Uterus (tissue), 4 donors: ENCODE measurements around the gene QSOX1. TPM values are rescaled to one million over a fixed set of nuclear protein-coding genes. Genes with fewer than 3 reads are reported as not detected.

ENCODE experiments used
- DNase-seq, 2 donors: peaks; one replicate each; pipeline ENCODE4 v3.0.0-alpha.2; 2019 to 2020
- H3K27ac ChIP-seq, 2 donors: fragments of 200-600 bp; sonication (generic); 1 replicate in 1 of 2; 2 replicates in 1 of 2; pipeline ENCODE4 v1.5.1; 2016 to 2018
- H3K27me3 ChIP-seq, 2 donors: fragments of 200-600 bp; sonication (generic); one replicate each; pipeline ENCODE4 v1.5.1; 2018 to 2019; ENCODE audit warnings: control low read depth in 1 of 2
- H3K36me3 ChIP-seq, 2 donors: fragments of 200-600 bp; sonication (generic); one replicate each; pipeline ENCODE4 v1.5.1; 2019; ENCODE audit warnings: control low read depth in 1 of 2
- H3K4me1 ChIP-seq, 2 donors: fragments of 200-600 bp; sonication (generic); one replicate each; pipeline ENCODE4 v1.5.1; 2018 to 2019; ENCODE audit warnings: control low read depth in 1 of 2
- H3K4me3 ChIP-seq, 2 donors: fragments of 200-600 bp; sonication (generic); 1 replicate in 1 of 2; 2 replicates in 1 of 2; pipeline ENCODE4 v1.5.1; 2018 to 2019; ENCODE audit warnings: mild to moderate bottlenecking in 1 of 2
- H3K9me3 ChIP-seq, 2 donors: fragments of 200-600 bp; sonication (generic); one replicate each; pipeline ENCODE4 v1.5.1; 2019; ENCODE audit warnings: control low read depth in 1 of 2
- CTCF ChIP-seq, 4 experiments: fragments of 200-600 bp in 2 of 4; fragments of 450-650 bp in 2 of 4; sonication (generic) in 2 of 4; IDR thresholded peaks; one replicate each; pipeline ENCODE4 v1.5.1; 2016 to 2019; ENCODE audit warnings: antibody characterized with exemption in 4 of 4, mild to moderate bottlenecking in 2 of 4, moderate library complexity in 1 of 4
- POLR2A ChIP-seq, 2 donors: fragments of 450-650 bp; IDR thresholded peaks; one replicate each; pipeline ENCODE4 v1.6.1; 2016; ENCODE audit warnings: antibody characterized with exemption in 2 of 2, mild to moderate bottlenecking in 1 of 2, moderate library complexity in 1 of 2
- intact Hi-C: fragments of 100-400 bp; cut with DNase I; formaldehyde crosslinking; loops from one replicate; pipeline ENCODE4 v1.15.1; 2023; ENCODE audit warnings: low total_unique reads
- total RNA-seq, 4 donors: library from RNA; depleted of rRNA in 3 of 4; stranded (reverse); fragments of >200 nt in 3 of 4; gene quantifications; one replicate each; pipeline versions ENCODE4 v1.1.0 to v1.2.4, GENCODE V29; 2014 to 2023
- donor health status: DM: yes; HTN: yes; CAD: no.

Gene QSOX1
- total RNA-seq, 4 donors from 2014 or later = 18.2 to 96.8 (median 57.7) TPM

DNA sequence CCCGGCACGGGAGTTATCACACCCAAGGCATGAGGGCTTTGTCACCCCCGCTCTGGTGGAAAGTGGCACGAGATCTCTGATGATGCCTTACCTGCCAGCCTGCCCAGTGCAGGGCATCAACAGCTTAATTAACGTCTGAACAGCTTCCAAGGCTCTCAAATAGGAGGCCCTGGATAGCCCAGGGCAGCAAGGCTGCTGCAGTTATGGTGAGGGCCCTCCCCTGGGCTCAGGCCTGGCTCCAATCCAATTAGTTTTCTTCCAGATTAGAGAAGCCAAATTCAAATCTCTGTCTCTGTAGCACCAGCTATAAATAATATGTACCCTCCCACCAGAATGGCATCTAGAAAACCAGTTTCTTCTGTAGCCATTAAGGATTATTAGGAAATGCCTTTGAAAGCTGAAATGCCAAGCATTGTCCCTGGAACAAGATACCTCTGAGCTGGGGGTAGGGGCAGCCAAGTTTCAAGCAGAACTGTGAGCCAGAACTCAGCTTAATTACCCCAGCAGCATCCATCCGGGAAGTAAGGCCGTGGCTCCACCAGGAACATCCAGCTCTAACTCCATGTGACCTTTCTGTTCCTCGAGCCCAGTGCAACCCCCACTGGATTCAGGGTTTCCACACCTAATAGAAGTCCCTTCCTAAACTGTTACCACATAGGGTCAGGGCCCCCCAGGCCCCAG, 12.5 kb downstream of the QSOX1 start:
- H3K4me1 ChIP-seq = peaks cover 0 to 10% of the 10 kb centered on the region in 2 donors
- DNase-seq = peak in 1 of 2 donors; percentile 43
- peak overlapping the region; percentile 10 to 55 for H3K27ac ChIP-seq

DNA sequence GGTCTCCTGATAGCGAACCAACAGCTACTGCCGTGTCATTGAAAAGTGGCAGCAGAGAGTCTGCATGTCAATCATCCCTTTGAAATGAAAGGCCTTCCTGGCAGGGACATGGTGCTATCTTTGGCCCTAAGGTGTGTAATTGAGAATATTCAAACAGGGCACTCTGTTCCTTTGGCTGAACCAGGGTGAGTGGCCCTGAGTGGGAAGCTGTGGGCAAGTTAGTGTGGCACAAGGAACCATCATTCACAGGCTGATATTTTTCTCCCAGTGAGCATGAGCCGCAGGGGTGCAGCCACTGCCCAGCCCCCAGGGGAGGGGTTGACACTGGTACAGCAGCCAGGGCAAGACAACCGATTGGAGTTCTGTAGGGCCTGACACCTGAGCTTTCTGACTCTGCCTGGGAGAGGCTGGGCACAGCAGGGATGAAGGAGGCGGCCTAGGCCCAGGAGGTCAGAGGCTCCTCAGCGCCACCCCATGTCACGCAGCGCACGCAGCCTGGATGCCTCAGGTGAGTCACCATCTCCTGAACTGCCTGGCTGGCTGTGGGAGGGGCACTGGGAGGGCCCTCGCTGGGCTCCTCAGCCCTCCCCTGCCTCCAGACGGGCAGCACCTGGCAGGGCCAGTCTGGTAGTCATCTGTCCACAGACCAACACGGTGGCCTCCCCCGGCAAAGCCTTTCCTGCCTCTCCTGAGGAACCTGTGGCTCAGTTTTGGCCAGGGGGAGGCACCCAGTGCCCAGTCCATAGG, 13.2 kb downstream of the QSOX1 start:
- peaks cover 0 to 10% of the 10 kb centered on the region in 2 donors for H3K4me1 ChIP-seq
- H3K36me3 ChIP-seq = no peaks in the 10 kb centered on the region
- TF ChIP-seq POLR2A (IDR thresholded peaks at IDR 0.05) = no peak
- no peak for TF ChIP-seq CTCF (IDR thresholded peaks at IDR 0.05)
- intact Hi-C loops = no loop called here
- peak in 1 of 2 donors; percentile 13 for DNase-seq
- H3K9me3 ChIP-seq = no peaks in the 10 kb centered on the region
- no peak overlapping the region for H3K4me3 ChIP-seq
- no peaks in the 10 kb centered on the region for H3K27me3 ChIP-seq
- H3K27ac ChIP-seq = peak overlapping the region in 1 of 2 donors; percentile 18

More for the DNA sequence above, 12.5 kb downstream of the QSOX1 start:
- H3K27me3 ChIP-seq = no peaks in the 10 kb centered on the region
- intact Hi-C loops = no loop called here
- H3K4me3 ChIP-seq = no peak overlapping the region
- TF ChIP-seq CTCF (IDR thresholded peaks at IDR 0.05) = no peak
- no peak for TF ChIP-seq POLR2A (IDR thresholded peaks at IDR 0.05)
- H3K36me3 ChIP-seq = no peaks in the 10 kb centered on the region
- H3K9me3 ChIP-seq = no peaks in the 10 kb centered on the region

DNA sequence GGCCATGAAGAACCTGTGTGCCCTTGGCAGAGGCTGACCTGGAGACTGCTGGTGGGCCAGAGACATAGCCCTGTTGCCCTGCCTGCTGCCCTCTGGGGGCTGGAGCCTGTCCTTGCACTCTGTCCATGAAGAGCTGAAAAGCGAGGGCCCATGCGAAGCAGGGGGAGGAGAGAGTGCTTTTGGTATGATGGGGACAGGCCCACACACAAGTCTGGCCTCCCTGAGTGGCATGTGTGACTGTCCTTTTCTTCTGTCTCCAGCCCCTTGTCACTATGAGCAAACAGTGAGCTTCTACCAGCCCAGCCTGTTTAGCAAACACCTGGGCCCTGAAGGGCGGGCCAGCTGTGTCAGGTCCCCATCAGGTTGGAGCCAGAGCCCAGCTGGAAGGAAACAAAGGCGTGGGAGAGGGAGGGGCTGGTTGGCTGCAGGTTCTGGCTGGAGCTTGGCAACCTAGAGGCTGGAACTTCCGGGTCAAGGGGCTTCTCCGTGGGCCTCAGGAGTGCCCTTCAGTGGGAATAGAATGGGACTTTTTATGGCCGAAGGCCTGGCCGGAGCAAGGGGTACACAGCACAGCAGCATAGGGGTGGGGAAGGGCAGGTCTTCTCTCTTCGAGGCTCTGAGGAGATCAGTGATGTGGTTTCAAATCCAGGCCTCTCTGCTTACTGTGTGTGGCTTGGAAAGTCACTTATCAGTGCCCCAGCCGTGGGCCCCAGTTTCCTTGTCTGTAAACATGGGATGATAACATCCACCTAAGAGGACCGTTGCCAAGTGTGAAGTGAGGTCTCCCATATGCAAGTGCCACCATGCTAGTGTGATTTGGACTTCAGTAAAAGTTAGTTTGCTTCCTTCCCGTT, 14.3 kb downstream of the QSOX1 start:
- intact Hi-C loops = no loop called here
- H3K36me3 ChIP-seq = no peaks in the 10 kb centered on the region
- H3K27me3 ChIP-seq = no peaks in the 10 kb centered on the region
- DNase-seq = peak in 1 of 2 donors; percentile 13
- no peak overlapping the region for H3K27ac ChIP-seq
- H3K4me1 ChIP-seq = peaks cover 0 to 10% of the 10 kb centered on the region in 2 donors
- TF ChIP-seq POLR2A (IDR thresholded peaks at IDR 0.05) (no peak), CTCF (IDR thresholded peaks at IDR 0.05) (no peak)
- H3K9me3 ChIP-seq = no peaks in the 10 kb centered on the region
- H3K4me3 ChIP-seq = no peak overlapping the region

DNA sequence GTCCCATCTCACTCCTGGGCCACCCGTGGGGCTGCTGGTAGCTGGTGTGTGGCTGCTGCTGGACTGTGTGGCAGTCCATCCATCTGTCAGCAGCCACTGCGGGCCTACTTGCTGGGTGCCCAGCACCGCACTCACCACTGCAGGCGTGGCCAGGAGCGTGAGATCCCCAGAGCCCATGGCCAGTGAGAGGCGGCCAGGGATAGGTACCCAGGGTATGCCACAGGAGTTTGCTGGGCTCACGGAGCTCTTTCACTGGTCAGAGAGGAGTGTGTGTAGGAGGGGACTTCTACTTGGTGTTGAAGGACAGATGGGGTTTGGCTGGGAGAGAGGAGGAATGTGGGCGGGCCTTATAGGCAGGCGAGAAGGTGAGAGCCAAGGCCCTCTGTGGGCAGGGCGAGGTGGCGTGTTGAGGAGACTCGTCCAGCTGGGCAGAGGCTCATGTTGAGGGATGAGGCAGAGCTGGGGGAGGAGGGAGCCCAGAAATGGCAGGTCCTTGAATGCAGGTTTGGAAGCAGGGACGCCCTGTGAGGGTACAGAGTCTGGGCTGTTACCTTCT, 15.0 kb downstream of the QSOX1 start:
- intact Hi-C loops = no loop called here
- DNase-seq = no peak
- TF ChIP-seq POLR2A (IDR thresholded peaks at IDR 0.05) (no peak), CTCF (IDR thresholded peaks at IDR 0.05) (no peak)
- Histone ChIP-seq H3K4me1 (peaks cover 0 to 15% of the 10 kb centered on the region in 2 donors), H3K27ac (no peak overlapping the region), H3K9me3 (no peaks in the 10 kb centered on the region), H3K27me3 (no peaks in the 10 kb centered on the region), H3K36me3 (no peaks in the 10 kb centered on the region), H3K4me3 (no peak overlapping the region)
